HL-60/S4 treated with retinoic acid at 250 ng/mL for 4 days and 3 days (cell line): ENCODE measurements around the gene OR2G3.

Experiments
- in situ Hi-C: fragments of 300-500 bp; cut with MboI; formaldehyde crosslinking; loops from 2 replicates; pipeline ENCODE4 v1.7.0; 2022; ENCODE audit warnings: low sequenced_read_pairs

The OR2G3 gene

GRCh38 chr1:247605286-247605685, at the start of gene OR2G3:
OR2G3 (plus strand) TSS chr1:247605586; CDS start chr1:247605586, 0 bp downstream.
- in situ Hi-C loops, result no loop called here

- in situ Hi-C loops, result no loop called here
Observed at GRCh38 chr1:247557926-247558674, 47.3 kb upstream of the OR2G3 start.

DNA sequence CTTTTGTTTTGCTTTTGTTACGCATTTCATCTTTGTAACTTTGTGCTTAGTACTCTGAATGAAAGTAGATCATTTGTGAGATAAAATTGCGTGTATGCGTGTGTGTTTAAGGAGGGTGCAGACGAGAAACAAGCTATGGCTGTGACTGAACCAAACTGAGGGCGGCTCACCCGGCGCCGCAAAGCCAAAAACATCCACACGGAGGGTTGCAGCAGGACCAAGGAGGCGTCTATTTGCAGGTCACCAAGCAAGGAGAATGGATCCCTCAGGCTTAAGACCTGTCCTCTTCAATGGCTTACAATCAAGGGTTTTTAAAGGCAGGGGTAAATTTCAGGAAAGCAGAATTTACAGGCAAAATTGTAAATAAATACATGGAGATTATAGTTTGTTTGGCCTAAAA, 43.7 kb upstream of the OR2G3 start:
- in situ Hi-C loops, result no loop called here

- in situ Hi-C loops, result no loop called here
Observed at GRCh38 chr1:247562198-247562597, 43.2 kb upstream of the OR2G3 start.

GRCh38 chr1:247574236-247574635, 31.1 kb upstream of the OR2G3 start:
- in situ Hi-C loops, result no loop called here

GRCh38 chr1:247574664-247575063, 30.7 kb upstream of the OR2G3 start:
- in situ Hi-C loops, result no loop called here

- in situ Hi-C loops, result no loop called here
Observed at GRCh38 chr1:247576514-247576913, 28.9 kb upstream of the OR2G3 start.

DNA sequence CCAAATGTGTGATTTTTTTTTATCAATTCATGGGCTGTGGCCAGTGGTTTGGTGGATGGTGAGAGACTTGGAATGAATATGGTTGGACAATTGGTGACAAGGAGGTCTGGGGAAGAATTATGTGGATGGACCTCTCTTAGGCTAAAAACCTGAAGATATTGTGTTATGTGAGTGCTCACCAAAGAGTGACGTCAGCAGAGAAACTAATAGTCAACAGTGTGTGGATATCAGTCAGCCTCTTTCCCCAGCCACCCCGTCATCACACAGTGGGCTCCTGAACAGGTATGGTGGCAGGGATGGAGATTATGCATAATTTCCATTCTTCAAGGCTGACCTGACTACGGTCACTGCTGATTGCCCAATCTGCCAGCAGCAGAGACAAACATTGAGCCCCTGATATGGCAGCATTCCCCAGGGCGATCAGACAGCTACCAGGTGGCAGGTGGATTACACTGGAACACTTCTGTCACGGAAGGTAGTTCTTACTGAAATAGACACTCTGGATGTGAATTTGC, 26.4 kb upstream of the OR2G3 start:
- in situ Hi-C loops, result no loop called here

DNA sequence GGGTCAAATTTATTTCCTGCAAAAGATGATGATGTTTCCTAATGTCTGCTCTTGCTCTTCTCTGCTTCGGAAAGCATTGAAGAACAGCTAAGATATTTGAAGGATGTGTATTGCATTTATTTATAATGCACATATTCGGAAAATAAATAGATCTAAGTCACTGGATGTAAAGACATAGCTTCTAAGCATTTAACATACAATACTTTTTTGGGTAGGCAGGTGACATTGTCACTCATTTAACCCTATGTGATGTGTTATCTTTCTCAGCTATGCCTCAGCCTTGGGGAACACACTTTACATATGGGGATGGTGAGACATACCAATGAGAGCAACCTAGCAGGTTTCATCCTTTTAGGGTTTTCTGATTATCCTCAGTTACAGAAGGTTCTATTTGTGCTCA, 17.3 kb upstream of the OR2G3 start, which contains the start of gene OR2G2:
OR2G2 (plus strand) TSS at position 301 of the 400 bp plus-strand sequence; CDS start at position 301, 0 bp downstream.
- in situ Hi-C loops, result no loop called here

DNA sequence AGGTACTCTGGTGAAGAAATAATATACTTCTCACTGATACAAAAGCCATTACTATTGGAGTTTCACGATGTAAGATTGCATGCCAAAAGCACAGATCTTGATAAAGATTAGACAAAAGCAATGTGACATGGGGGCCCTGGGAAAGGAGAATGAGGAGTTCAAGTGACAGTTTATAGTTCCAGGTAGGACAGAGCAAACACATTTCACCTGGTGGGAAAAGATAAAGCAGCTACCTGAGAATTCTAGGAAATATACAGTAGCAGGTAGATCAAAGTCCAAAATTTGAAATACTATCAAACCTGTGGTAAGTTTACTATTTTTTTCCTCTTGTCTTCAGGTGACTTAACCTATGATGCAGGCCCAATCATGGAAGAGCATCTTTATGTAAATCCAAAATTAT, 8.0 kb downstream of the OR2G3 start:
- in situ Hi-C loops, result no loop called here

- in situ Hi-C loops, result no loop called here
Observed at GRCh38 chr1:247614625-247615024, 9.2 kb downstream of the OR2G3 start.

GRCh38 chr1:247627951-247628350, 22.6 kb downstream of the OR2G3 start:
- in situ Hi-C loops, result no loop called here

DNA sequence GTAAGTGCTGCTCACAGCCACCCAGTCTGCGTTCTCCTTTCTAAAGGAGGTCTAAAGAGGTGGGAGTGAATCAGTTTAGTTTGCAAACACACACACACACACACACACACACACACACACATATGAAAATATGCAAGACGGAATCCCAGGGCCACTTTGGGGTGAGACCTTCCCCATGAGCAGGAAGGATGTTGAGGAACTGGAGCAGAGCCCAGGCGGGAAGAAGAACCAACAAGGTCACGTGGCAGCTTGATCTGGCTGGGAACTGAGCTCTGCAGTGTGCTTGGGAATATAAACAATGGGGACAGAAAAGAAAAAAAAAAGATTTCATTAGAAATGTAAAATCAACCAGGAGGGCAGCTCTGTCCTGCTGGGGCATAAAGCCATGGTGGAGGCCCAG, 32.6 kb downstream of the OR2G3 start:
- in situ Hi-C loops, result no loop called here

GRCh38 chr1:247638781-247639180, 33.4 kb downstream of the OR2G3 start:
- in situ Hi-C loops, result no loop called here

DNA sequence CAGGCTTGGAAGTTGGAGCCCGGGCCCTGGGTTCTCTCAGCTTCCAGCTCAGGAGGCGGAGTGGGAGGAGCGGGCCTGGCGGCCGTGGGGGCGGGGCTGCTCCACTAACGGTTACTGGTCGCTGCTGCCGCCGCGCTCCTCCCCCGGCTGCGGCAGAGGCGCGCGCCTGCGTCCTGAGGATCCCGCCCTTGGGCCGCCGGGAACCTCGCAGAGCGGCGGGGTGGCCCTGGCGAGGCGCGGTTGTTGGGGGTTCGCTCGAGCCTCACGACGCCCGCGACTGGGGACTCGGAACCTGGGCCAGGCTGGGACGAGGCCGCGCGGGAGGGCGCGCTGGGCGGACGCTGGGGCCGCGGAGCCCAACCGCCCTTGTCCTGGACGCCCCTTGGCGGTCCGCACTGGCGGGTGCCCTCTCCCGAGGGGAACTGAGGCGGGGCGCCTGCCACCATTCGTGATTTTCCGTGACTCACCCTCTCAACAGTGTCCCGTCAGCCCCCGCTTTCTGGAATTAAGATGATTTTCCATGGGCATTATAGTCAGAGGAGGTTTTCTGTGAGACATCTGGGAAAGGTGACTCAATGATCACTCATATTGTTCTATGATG, 34.1 kb downstream of the OR2G3 start:
- in situ Hi-C loops, result no loop called here

GRCh38 chr1:247642742-247643141, 37.4 kb downstream of the OR2G3 start:
- in situ Hi-C loops, result no loop called here

DNA sequence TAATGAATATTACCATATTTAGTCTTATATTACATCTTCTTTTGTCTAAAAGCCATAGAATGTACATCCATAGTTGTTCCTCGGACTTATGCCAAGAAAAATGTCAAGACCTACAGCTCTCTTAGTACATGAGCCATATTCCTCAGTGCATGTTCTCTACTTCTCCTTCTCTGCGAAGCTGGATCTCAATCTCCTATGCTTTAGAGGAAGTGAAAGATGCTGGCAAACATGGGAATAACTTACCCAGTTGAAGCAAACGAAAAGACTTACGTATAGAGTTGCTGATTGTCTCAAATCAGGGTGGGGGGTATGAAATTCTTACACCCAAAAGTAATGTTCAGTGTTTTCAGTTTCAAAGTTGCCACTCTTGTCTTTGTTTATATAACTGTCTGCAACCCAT, 41.5 kb downstream of the OR2G3 start:
- in situ Hi-C loops, result no loop called here

GRCh38 chr1:247647864-247648263, 42.5 kb downstream of the OR2G3 start:
- in situ Hi-C loops, result no loop called here

DNA sequence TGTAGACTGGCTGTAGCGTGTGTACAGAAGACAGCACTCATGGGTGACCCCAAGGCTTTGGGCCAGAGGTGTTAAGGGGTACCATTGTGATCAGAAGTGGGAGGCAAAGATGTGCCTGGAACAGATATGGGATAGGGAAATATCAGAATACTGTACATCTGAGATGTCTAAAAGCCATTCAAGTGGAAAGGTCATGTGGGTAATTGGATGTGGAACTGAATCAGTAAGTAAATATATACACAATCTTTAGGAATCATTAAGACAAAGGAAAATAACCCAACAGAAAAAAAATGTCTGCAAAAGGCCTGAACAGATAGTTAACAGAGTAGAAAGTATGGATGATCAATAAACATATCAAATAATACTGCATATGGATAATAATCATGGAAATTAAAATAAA, 47.7 kb downstream of the OR2G3 start:
- in situ Hi-C loops, result no loop called here
